NCI-H1930 (cell line): ENCODE data around the gene RPP40.

Experiments used
- DNase-seq, 2 experiments: peaks; one replicate each; lab custom pipeline; 2025; lab: John Stamatoyannopoulos, UW

Gene RPP40

DNA sequence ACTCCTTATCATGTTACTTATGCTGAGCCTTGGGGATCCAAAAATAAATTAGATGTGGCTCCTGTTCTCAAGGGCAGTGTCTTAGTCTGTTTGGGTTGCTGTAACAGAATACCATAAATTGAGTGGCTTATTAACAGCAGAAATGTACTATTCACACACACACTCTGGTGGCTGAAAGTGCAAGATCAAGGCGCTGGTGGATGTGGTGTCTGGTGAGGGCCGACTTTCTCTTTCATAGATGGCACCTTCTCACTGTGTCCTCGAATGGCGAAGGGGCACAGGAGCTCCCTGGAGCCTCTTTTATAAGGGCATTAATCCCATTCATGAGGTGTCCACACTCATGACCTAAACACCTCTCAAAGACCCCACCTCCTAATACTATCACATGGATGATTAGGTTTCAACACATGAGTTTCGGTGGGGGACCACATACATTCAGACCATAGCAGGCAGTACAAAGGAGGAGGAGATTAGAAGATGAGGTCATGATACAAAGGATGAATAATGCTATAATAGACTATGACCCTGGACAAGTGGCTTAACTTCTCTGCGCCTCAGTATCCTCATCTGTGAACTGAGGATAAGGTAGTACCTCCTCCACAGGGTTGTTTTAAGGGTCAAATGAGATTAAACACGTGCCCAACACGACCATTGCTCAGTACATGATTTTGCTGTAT is 34.1 kb downstream of the RPP40 start:
- DNase-seq: no peak

DNA sequence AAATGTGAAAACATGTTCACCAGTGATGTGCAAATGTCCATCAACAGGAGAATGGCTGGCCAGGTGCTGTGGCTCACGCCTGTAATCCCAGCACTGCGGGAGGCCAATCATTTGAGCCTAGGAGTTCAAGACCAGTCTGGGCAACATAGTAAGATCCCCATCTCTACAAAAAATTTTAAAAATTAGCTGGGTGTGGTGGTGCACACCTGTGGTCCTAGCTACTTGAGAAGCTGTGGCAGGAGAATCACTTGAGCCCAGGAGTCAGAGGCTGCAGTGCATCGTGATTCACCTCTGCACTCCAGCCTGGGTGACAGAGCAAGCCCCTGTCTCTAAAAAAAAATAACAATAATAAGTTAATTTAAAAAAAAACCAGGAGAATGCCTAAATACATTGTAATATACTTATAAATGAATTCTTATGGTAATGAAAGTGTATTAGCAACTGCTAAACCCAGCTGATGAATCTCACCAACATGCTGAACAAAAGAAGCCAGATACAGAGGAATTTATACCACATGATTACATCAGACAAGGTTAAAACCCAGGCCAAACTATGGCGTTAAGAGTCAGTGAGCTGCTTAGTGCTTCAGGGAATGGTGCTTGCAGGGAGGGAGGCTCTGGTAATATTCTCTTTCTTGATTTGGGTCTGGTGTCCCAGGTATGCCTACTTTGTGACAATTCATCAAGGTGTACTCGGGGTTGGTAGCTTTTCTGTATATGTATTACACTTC is 36.4 kb downstream of the RPP40 start:
- no peak for DNase-seq

DNA sequence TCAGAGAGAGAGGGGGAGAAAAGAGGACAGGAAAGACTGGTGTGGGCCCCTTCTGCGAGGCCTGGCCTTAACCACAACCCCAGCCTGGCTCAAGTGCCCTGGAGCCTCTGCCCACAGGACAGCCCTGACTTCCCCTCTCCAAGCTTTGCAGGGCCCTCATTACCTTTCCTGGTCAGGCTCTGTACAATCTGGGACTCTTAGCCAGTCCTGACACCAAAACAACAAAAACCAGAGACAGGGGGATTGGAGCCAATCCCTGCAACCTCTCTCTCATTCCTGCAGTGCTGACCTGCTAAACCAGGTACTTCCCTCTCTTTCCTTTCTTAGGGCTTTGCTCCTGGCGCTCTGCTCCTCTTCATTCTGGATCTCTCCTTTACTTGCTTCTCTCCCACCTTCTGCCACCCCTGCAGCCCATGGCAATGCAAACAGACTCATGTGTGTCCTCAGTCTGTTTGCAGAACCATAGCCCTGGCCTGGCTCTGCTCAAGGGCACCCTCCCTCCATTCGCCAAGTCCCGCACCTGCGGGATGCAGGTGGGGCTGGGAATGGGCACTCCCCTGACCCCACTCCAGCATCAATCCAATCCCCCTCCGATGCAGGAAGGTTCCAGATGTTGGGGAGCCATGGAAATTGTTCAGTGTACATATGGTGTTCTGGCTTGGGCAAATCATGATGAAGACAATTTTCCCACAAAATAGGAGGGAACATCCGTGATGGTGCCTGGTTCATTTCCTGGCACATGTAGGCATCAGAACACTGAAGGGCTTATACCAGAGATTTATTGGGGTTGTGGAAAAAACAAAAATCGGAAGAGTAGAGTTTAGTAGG is 38.1 kb downstream of the RPP40 start:
- no peak for DNase-seq

DNA sequence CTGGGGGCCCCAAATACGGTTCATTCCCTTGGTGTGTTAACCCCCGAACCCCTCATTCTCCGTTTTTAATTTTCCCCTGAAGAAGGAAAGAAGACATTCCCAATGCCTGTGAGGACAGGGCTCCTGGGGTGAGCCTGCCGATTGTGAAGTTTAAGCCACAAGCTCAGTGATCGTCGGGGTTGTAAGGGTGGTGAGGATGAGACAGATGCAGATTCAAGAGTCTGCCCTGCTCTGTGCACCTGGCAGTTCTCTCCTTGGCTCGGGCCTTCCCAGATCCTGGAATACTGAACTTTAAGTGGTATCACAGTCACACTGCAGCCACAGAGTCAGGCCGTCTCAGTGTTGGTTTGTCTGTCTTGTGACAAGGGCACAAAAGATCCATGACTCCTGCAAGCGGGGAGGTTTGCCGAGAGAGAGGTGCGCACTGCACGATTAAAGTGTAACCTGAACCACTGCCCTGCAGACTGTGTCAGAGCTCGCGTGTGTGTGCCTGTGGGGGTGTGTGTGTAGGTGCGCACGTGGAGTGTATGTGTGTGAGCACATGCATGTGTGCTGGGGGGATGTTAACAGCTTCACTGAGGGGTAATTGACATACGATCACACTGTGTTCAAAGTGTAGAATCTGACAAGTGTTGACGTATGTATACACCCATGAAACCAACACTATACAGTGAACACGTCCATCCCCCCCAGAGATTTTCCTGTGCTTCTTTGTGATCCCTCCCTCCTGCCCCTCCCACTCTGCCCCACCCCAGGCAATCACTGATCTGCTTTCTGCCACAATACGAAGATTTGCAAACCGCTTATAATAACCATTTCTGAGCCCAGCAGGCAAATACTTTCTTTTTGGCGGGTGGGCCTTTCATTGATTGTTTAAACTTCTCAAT is 38.9 kb downstream of the RPP40 start:
- DNase-seq: no peak

DNA sequence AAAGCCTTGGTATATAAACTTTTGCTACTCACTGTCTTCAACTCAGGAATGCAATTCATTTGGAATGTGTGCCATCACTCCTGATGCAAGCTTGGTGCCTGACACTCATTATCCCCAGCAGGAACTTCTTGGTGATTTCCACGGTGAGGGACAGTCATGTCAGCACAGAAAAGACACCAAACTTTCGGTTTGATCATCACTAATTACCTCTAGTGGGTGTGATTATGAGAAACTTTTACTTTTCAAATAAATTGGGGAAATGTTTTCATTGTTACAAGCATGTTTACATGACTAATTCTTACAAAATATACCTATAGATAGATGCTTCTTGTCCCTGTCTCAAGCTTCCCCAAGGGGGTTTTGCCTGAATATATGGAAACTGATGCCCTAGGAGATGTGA is 40.9 kb downstream of the RPP40 start:
- DNase-seq: no peak

DNA sequence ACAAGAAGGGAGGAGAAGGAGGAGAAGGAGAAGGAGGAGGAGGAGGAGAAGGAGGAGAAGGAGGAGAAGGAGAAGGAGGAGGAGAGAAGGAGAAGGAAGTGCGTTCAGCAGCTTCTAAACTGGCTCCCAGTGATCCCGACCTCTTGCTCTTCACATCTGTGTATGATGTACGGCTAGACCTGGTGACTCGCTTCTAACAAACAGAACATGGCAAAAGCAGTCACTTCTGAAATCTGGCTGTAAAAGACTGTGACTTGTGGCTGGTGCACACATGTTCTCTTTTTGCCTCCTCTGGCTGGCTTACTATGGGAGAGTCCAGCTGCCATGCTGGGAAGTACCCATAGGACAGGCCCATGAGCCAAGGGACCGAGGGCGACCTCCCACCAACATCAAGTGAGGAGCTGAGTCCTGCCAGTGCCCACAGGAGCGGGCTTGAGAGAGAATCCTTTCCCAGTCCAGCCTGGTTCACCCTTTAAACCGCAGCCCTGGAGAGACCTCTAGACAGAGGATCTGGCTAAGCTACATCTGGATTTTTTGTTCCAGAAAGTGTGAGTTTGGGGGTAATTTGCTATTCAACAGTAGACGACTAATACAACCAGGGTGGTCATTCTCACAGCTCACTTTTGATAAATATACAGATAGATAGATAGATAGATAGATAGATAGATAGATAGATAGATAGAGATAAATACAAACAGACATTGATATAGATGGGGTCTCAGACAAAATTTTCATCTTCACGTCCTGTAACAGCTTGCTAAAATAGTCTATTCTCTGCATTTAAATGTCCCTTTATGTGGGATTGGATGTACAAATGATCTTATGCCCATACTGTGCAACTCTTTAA is 42.3 kb downstream of the RPP40 start:
- DNase-seq: no peak

DNA sequence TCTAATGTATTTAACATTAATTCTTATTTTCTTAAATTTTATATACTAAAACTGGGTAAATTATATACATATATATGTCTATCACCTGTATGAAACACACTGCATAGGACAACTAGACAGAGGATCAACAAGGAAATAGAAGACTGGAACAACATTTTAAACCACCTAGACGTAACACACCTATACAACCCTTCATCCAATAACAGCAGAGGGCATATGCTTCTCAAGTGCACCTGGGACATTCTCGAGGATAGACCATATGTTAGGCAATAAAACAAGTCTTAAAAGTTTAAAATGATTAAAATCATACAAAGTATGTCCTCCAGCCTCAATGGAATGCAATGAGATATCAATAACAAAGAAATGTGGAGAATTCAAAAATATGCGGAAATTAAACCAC is 45.2 kb downstream of the RPP40 start:
- no peak for DNase-seq

DNA sequence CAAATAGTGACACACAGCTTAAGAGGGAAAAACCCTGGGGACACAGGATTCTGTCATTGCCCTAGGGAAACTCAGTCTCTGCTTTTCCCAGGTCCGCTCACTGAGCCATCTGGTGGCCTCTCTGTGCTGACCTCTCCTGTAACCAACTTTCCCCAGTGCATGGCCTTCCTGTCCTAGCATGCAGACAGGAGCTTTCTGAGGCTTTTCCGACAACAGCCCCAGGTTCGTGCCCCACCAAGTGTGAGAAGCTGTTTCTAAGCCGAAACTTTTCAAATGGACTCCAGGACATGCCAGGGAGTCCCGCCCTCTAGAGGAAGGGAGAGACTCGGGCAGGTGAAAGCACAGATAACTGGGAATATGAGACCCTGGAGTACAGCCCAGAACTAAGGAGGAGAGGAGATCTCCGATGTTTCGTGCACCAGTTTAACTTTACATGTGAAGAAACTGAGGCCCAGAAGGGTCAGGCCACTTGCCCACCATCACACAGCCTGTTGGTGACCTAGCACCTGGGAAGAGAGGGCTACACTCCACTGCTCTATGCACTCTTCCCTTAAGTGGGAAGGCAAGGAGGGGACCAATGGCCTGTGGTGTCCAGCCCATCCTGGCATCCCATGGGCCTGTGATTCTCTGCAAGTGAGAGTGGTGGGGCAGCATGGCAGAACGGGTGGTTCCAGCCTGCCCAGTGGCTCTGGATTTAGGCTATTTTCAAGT is 46.2 kb downstream of the RPP40 start:
- no peak for DNase-seq

DNA sequence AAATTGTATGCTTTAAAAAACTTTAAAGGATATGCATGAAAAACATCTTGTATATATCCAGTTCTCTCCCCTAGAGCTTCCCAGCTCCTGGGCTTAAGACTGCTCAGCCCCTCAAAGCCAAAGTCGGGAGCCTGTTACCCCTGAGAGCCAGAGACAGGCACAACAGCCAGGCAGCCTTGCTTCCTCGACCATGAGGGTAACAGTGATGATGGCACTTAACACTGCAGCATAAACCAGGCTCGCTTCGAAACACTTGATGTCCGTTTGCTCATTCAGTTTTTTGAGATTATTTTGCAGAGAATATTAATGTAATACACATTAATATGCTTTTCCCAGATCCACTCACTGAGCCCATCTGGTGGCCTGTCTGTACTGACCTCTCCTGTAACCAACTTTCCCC is 47.2 kb downstream of the RPP40 start:
- DNase-seq: no peak

DNA sequence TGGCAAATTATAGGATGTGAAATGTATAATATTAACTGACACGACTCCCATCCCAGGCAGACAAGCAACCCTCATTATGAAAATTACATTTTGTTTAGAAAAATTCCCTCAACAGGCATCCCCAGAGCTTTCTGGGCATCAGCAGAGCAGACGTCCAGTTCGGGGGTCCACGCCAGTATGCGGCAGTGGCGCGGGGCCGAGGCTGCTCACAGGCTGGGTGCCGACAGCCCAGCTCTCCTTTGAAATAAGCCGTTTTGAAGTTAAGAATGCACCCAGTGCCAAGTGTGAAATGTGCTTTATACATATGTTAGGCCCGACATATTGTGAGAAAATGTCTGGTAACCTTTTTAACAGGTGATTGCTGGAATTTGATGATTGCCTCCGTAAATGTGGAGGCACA is 50.4 kb downstream of the RPP40 start:
- no peak for DNase-seq

DNA sequence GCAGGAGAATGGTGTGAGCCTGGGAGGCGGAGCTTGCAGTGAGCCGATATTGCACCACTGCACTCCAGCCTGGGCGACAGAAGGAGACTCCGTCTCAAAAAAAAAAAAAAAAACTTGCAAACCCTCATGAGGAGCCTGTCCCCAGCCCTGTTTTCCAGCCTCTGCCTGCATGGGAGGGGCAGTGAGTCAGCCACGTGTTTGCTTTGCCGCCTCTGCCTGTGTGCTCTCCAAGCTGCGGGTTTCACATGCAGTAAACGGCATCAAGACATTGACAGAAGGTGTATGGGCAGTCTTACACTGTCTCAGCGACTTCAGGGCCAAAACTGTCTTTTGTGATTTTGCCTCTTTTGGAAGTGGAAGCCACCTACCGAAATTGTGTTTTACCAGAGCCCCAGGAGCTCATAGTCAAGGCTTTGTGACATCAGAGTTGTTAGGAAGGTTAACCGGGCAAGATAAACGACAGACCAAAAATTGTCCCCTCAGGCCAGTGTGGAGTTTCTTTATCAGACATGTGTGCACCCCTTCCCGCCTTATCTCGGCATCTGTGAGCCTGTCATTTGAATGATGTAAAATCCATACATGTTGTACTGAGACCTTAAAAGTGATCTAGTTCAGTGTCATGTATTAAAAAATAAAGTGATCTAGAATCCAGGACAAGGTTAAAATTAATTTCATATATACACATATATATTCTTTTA is 52.9 kb downstream of the RPP40 start:
- DNase-seq: no peak

DNA sequence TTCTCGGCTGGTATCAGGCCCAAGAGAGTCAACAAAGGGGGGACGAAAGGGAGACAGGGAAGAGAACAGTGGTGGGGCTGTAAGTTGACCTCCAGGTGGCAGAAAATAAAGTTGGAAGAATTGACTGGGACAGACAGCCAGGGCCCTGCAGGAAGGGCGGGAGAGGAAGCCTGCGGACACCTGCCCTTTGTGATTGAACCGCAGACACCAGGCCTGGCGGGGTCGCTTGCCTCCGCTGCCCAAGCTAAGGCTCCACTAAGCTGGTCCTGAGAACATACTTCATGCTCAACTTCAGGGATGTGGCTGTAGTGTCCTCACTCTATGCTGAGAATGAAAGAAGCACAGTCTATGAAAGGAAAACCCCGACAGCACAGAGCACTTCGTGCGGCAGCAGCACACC is 53.8 kb downstream of the RPP40 start:
- DNase-seq: no peak

DNA sequence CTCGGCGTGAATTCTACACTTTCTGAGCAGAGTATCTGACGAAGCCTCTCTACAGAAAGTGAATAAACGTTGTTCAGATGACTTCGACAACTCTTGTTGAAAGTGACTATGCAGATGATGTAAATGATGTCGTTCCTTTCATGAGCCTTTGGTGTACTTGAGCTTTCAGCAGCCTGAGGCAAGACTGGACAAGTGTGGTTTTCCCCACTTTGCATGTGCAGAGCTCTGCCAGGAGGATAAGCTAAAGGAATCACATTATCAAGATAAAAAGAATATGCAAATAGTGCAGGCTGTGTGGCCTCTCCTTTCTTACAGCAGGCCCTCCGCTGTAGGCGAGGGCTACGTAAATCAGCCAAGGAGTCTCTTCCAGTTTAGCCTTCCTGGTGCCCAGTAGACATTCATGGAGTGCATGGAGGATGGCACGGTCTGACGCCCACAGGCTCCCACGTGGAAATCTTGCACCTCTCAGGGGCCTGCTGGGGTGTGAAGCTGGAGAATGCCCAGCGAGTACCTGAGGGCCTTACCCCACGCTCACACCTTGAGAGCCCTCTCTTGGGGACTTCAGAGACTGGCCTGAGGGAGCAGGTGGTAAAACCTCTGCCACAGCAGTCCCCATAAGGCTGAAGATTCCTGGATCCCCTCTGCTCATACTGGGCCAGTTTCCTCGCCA is 54.9 kb downstream of the RPP40 start:
- no peak for DNase-seq

DNA sequence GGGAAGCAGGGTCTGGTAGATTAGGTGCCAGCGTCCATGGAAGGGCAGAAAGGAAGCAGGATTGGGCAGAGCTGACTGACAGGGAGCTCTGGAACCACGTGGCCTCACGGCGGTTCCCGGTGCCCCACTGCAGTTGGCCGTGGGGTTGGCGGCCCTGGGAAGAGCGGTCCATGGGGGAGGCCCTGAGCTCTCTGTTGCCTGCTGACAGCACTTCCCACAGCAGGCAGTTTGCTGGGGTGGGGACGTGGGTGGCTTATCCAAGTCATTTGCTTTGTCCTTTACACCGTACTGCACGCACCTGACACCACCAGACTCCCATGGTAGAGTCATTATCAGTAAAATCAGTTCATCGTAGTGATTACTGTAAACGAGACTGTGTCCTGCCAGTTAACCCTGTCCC is 56.1 kb downstream of the RPP40 start:
- no peak for DNase-seq

DNA sequence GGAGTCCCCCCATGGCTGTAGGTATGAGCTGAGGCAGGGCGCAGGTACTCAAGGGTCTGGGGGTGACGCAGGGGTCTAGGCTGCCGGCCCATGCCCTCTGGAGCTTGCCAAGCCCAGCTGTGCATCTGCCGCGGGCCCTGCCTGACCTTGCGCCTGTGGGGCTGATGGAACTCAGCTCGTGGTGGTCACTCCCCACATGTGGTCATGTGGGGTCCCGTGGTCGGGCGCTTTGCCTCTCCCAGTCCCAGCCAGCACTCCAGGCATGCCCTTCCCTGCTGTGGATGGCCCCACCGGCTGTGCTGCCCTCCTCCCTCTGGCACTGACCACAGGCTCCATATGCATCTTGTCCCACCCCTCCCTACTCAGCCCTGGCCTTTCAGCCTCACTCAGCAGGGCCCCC is 57.3 kb downstream of the RPP40 start:
- no peak for DNase-seq
